NT2/D1 (cell line): ENCODE measurements around the gene DNM3.

Experiments
- YY1 ChIP-seq: IDR thresholded peaks from 2 replicates; pipeline ENCODE4 v1.6.1; 2011; ENCODE audit not compliant: insufficient read length, insufficient read depth
- ZNF274 ChIP-seq: IDR thresholded peaks from 2 replicates; pipeline ENCODE4 v1.6.1; 2011; ENCODE audit warnings: mild to moderate bottlenecking, low read depth, low read length

DNA sequence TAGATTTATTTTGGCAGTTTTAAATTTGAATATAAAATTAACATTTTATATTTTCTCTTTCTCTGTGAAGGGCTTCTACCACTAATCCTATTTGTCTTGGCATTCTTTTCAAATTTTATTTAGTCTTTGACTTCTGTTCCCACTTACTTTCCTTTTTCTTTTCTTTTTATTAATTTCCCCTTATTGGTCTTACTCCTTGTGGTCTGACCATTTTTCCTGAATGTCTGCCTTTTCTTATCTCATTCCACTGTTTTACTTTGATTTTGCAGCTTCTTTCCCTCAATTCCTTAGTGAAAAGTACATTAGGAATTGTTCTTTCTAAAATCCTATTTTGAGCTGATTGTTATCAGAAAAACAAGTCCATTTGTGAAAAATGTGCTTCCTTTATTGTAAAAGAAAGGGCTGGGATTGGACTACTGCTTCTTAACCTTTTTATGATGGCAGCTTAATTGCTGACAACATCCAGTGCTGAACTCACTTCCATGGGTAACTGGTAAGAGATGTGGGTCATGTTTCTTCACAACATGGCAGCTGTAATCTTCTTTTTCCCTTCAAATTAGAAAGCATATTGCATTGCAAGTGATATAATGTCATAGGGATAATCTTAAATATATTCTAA is 284.6 kb downstream of the DNM3 start:
- TF ChIP-seq ZNF274 (no peak), YY1 (no peak)
